RPMI8226 (cell line): ENCODE measurements around the gene FCER1A.
"Not testable (repeated sequence)": the region's sequence is repeated elsewhere in the genome, so short reads cannot be mapped to it uniquely, and the experiment has no call there.

Source experiments
- DNase-seq: peaks from one replicate; pipeline ENCODE4 v3.0.0-alpha.2; 2015

The FCER1A gene

DNA sequence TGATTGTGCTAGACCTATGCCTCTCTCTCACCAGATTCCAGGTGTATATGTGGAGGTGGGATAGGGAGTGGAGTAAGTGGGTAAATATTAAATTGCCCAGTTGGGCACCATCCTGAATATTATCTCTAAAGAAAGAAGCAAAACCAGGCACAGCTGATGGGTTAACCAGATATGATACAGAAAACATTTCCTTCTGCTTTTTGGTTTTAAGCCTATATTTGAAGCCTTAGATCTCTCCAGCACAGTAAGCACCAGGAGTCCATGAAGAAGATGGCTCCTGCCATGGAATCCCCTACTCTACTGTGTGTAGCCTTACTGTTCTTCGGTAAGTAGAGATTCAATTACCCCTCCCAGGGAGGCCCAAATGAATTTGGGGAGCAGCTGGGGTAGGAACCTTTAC lies at the start of gene FCER1A:
FCER1A (plus strand) TSS at position 242 of the 400 bp plus-strand sequence; CDS start at position 271, 29 bp downstream.
- DNase-seq: no peak

GRCh38 chr1:159261311-159261710 lies 40.8 kb upstream of the FCER1A start:
- no peak for DNase-seq

DNA sequence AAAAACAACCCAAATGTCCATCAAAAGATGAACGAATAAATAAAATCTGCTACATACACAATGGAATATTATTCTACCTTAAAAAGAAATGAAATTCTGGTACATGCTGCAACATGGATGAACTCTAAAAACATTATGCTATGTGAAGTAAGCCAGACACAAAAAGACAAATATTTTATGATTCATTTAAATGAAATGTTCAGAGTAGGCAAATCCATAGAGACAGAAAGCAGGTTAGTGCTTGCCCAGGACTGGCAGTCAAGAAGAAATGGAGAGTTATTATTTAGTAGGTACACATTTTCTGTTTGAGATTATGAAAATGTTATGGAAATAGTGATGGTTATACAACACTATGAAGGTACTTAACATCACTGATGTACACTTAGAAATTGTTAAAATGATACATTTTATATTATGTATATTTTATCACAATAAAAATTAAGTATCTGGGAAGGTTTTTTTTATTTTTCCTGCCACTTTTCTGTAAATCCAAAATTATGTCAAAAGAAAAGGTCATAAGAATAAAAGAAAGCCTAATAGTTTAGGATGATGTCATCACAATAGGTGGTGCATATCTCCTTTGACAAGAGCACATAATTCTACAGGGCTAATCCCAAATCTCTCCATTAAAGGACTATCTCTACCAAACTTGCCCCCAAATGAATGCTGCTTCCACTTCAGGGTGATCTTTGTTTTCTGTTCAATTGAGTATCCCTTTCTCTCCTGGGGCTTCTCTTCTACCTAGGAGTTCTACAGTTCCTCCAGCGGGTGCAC lies 40.2 kb upstream of the FCER1A start:
- DNase-seq: no peak

- DNase-seq: no peak
These were observed 35.3 kb upstream of the FCER1A start for GRCh38 chr1:159266832-159267231.

DNA sequence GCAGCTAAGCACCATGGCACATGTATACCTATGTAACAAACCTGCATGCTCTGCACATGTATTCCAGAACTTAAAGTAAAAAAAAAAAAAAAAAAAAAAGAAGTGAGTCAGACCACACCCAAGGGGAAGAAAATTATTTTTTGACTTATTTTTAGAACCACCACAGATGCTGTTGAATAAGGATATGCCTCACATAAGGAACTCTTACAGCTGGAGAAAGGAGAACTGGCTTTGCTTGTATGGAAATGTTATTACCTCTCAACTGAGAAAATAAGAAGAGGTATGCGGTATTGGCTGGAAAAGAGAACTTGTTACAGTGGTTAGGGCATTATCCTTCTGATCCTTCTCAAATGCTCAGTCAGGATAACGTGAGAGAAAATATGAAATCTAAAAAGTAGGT lies 27.5 kb upstream of the FCER1A start:
- no peak for DNase-seq

DNA sequence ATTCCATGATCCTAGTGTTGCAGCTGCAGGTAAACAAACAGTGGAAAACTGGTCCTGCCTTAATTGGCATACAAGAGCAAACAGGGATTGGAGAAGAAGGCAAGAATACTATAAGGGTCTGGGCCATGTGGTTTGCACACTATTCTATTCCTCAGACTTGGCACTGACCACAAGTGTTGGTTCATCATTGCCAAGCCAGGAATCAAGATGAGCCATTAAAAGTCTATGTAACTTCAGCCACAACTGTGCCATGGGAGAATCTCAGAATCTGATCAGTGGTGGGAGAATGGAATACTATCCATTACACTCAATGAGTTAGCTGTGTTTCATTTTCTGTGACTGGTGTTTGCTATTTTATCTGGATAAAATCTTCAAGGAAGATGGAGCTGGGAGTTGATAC lies 26.2 kb upstream of the FCER1A start:
- DNase-seq: no peak

- no peak for DNase-seq
These were observed 22.4 kb upstream of the FCER1A start for GRCh38 chr1:159279773-159280172.

DNA sequence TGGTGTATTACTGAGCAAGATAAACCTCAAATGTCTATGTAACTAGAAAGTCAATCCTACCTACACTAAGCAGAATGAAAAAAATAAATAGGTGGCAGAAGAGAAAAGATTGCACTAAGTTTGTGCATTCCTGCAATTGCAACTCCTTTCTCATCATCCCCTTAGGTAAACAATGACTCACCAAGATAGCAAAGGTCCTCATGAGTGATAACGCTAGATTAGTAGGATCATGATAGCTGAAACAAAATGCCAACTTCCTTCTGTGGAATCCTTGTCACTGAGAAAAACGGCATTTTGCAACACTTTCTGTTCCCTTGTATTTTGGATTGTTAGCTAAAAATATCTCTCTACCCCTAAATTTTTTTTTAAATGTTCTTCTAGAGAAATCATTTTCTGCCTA lies 20.0 kb upstream of the FCER1A start:
- DNase-seq: no peak

DNA sequence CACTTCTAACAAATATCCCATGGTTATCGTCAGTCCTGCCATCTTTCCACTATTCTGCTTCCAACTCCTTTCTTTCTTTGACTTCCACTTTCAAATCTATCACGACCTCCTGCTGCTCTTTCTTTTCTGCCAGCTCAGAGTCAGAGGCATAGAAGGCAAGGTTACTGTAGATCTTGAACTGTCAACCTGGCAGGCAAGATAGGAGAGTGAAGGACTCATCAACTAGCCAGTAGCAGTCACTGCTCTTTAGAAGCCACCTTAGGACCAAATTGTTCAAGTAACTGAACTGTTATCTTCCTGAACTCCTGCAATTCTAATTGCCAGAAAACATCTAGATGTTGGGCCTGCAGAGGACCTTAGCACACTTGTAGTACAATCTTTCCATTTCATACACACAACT lies 13.1 kb upstream of the FCER1A start:
- DNase-seq: no peak

DNA sequence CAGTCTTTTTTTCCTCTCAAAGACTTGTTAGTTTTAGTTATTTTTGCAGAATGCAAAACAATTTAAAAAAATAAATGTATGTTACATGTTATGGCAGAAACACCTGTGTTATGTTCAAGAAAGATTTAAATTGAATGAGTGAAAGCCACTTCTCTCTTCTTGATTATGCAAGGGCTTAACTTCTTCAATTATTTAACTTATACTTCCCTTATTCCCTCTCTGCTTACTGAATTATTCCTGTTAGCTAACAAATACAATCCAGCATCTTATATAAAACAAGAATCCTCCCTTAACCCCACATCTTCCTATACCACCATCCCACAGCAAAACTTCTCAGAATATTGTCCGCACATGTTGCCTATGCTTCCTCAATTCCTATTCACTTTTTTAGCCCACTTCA lies 10.7 kb upstream of the FCER1A start:
- DNase-seq: no peak

DNA sequence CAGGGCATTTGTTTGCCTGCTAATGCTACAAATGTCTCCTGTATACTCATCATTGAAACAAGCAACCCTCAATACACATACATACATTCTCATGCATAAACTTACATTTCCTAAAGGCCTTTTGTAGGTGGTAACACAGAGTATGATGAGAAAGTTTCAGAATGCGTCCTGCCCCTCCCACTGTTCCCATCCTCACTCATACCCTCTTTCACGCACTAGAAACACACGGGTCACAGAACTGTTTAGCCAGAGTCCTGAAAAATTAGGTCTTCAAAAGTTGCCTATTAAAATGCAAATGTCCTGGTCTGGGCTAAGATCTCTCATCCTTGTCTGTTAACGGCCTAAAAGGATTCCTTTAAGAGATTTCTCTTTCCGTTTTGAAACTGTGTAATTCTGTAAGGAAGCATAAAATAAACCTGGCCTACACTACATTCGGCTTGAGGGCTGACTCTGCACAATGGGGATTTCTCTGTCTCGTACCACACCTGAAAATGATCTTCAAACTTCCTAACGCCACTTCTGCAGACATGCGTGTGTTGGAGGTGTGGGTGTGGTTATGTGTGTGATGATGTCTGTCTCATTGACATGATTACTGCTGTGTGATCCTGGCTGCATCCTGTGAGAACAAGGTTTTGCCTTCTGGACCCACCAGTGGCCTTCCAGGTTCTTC lies 5.3 kb upstream of the FCER1A start:
- DNase-seq: no peak

DNA sequence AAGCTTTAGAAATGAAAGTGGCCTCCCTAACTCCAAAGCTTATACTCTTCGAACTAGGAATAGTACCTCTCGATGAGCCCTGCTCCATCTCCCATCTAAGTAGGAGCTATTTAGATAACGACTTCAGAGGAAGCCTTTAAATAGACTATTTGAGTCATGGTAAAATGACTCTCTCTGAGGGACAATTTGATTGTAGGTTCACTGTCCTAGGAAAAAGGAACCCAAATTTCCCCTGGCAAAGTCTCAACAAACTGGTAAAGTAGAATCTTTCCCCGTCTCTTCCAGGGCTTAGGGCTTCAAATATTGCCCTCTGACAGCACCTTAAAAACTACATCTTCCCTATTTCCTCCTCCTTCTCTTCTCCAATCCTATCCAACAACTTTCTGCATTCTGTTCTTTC lies 2.0 kb upstream of the FCER1A start:
- no peak for DNase-seq

- no peak for DNase-seq
These were observed 5.3 kb downstream of the FCER1A start for GRCh38 chr1:159307346-159308020.

- no peak for DNase-seq
These were observed 9.5 kb downstream of the FCER1A start for GRCh38 chr1:159311679-159312078.

DNA sequence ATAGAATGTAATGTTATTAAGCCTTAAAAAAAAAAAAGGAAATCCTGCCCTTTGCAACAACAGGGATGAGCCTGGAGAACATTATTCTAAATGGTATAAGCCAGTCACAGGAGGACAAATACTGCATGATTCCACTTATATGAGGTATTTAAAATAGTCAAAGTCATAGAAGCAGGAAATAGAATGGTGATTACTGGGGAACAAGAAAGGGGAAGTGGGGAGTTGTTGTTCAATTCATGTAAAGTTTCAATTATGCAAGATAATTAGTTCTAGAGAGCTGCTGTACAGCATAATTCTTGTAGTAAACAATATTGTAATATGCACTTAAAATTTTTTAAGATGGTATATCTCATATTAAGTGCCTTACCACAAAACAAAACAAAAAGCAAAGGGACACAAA lies 13.2 kb downstream of the FCER1A start:
- DNase-seq: no peak

- no peak for DNase-seq
These were observed 16.8 kb downstream of the FCER1A start for GRCh38 chr1:159318784-159319551.

- no peak for DNase-seq
These were observed 32.7 kb downstream of the FCER1A start for GRCh38 chr1:159334797-159335196.

- no peak for DNase-seq
These were observed 35.9 kb downstream of the FCER1A start for GRCh38 chr1:159338018-159338417.

- no peak for DNase-seq
These were observed 37.4 kb downstream of the FCER1A start for GRCh38 chr1:159339536-159339935.

- DNase-seq: no peak
These were observed 39.6 kb downstream of the FCER1A start for GRCh38 chr1:159341736-159342135.

- no peak for DNase-seq
These were observed 40.8 kb downstream of the FCER1A start for GRCh38 chr1:159342761-159343425.

GRCh38 chr1:159349374-159349773 lies 47.2 kb downstream of the FCER1A start:
- not testable (repeated sequence) for DNase-seq

GRCh38 chr1:159352436-159352835 lies 50.3 kb downstream of the FCER1A start:
- DNase-seq: no peak
